OCI-LY7 (cell line): ENCODE data around the gene AIMP1. TPM values are rescaled to one million over a fixed set of nuclear protein-coding genes. Genes with fewer than 3 reads are reported as not detected.

Experiments
- BruUV-seq: library from RNA; stranded (reverse); fragments of 400-500 nt; replicated peaks from 2 replicates; lab custom pipeline; 2021; lab: Mats Ljungman, UMichigan
- CTCF ChIA-PET: fragments of 300-600 bp; sonication (Branson Sonifier 250); formaldehyde crosslinking; loops from one replicate; lab custom pipeline; 2022; ENCODE audit warnings: antibody characterized with exemption; ENCODE audit not compliant: unreplicated experiment; lab: Charles Lee
- POLR2A ChIA-PET: fragments of 300-600 bp; sonication (Branson Sonifier 250); formaldehyde crosslinking; loops from one replicate; lab custom pipeline; 2022; ENCODE audit warnings: antibody characterized with exemption; lab: Charles Lee
- DNase-seq: peaks from one replicate; pipeline ENCODE4 v3.0.0-alpha.2; 2015; ENCODE audit warnings: low spot score
- H2AFZ ChIP-seq: fragments of 200-600 bp; sonication (generic), shearing (Covaris generic); 2 replicates; pipeline ENCODE4 v1.6.1; 2014; ENCODE audit warnings: mild to moderate bottlenecking, antibody characterized with exemption, low read length, moderate library complexity
- H3K27ac ChIP-seq: fragments of 200-600 bp; sonication (generic); 2 replicates; pipeline ENCODE4 v1.5.1; 2014; ENCODE audit warnings: mixed run types, low read depth, mild to moderate bottlenecking, moderate library complexity, low read length, inconsistent platforms; ENCODE audit not compliant: poor library complexity, severe bottlenecking
- H3K36me3 ChIP-seq: fragments of 200-600 bp; sonication (generic); 2 replicates; pipeline ENCODE4 v1.6.1; 2014; ENCODE audit warnings: mild to moderate bottlenecking, antibody characterized with exemption, low read length, moderate library complexity, mixed read lengths; ENCODE audit not compliant: insufficient read depth
- H3K4me1 ChIP-seq: fragments of 200-600 bp; sonication (generic); 2 replicates; pipeline ENCODE4 v1.5.1; 2014; ENCODE audit warnings: mild to moderate bottlenecking, low read length; ENCODE audit not compliant: insufficient read depth, poor library complexity, severe bottlenecking
- H3K4me2 ChIP-seq: fragments of 200-600 bp; sonication (generic); 2 replicates; pipeline ENCODE4 v1.6.1; 2014; ENCODE audit warnings: mild to moderate bottlenecking, low read length
- H3K4me3 ChIP-seq: fragments of 200-600 bp; sonication (generic); 2 replicates; pipeline ENCODE4 v1.5.1; 2014; ENCODE audit warnings: mild to moderate bottlenecking, low read depth, low read length; ENCODE audit not compliant: poor library complexity, severe bottlenecking
- H3K79me2 ChIP-seq: fragments of 200-600 bp; sonication (generic); 2 replicates; pipeline ENCODE4 v1.6.1; 2016; ENCODE audit warnings: low read depth, mild to moderate bottlenecking, low read length, moderate library complexity, mixed read lengths; ENCODE audit not compliant: insufficient read depth
- H3K9me2 ChIP-seq: fragments of 200-600 bp; sonication (generic); 2 replicates; pipeline ENCODE4 v1.6.1; 2016; ENCODE audit warnings: mild to moderate bottlenecking, low read length, mixed read lengths; ENCODE audit not compliant: insufficient read depth
- H3K9me3 ChIP-seq: fragments of 200-600 bp; sonication (generic); 2 replicates; pipeline ENCODE4 v1.6.1; 2014; ENCODE audit warnings: mild to moderate bottlenecking, mixed run types, low read length, mixed read lengths
- H4K20me1 ChIP-seq: fragments of 200-600 bp; sonication (generic); 2 replicates; pipeline ENCODE4 v1.6.1; 2014; ENCODE audit warnings: mild to moderate bottlenecking, antibody characterized with exemption, low read length, moderate library complexity, mixed read lengths; ENCODE audit not compliant: insufficient read depth
- CTCF ChIP-seq: fragments of 200-600 bp; sonication (generic); conservative IDR thresholded peaks from 2 replicates; pipeline ENCODE4 v1.5.1; 2014; ENCODE audit warnings: mild to moderate bottlenecking, antibody characterized with exemption, low read length, moderate library complexity, mixed read lengths
- EZH2phosphoT487 ChIP-seq: fragments of 200-600 bp; sonication (generic); IDR thresholded peaks from 2 replicates; pipeline ENCODE4 v1.6.1; 2018; ENCODE audit warnings: low read depth, borderline replicate concordance, mild to moderate bottlenecking, mixed run types, antibody characterized with exemption, low read length, moderate library complexity, mixed read lengths
- intact Hi-C: fragments of 100-400 bp; cut with micrococcal nuclease; formaldehyde crosslinking; loops from one replicate; pipeline ENCODE4 v1.10.0; 2022; ENCODE audit not compliant: unreplicated experiment
- total RNA-seq, 2 experiments: library from RNA; depleted of rRNA in 1 of 2; stranded (reverse); fragments of >200 nt in 1 of 2; shearing (Covaris generic) in 1 of 2; gene quantifications; 2 replicates each; pipeline ENCODE4 v1.2.3, GENCODE V29; 2014 to 2022

The AIMP1 gene
- total RNA-seq, 2 experiments from 2014 or later, result 17.4 to 51.7 TPM

- intact Hi-C loops, result no loop called here
- H4K20me1 ChIP-seq, result no peaks in the 10 kb centered on the region
- H3K9me3 ChIP-seq, result no peaks in the 10 kb centered on the region
- H2AFZ ChIP-seq, result no peak overlapping the region
- H3K9me2 ChIP-seq, result no peaks in the 10 kb centered on the region
- H3K4me2 ChIP-seq, result no peak overlapping the region
- no peaks in the 10 kb centered on the region for H3K79me2 ChIP-seq
- no peak overlapping the region for H3K27ac ChIP-seq
- BruUV-seq, result no TSS peak
- H3K4me1 ChIP-seq, result no peaks in the 10 kb centered on the region
- ChIA-PET CTCF (interaction anchor here (1.1 kb wide), 1 partner anchor 8 kb away, joined by 3 read pairs; no protein-coding TSS in a partner anchor), POLR2A (no interaction called here)
- no peak overlapping the region for H3K4me3 ChIP-seq
- DNase-seq, result no peak
- peaks cover 29% of the 10 kb centered on the region for H3K36me3 ChIP-seq
- TF ChIP-seq CTCF (no peak), EZH2phosphoT487 (no peak)
These were observed 14.8 kb upstream of the AIMP1 start for GRCh38 chr4:106301393-106302061.

GRCh38 chr4:106302062-106302438, 14.3 kb upstream of the AIMP1 start:
- Histone ChIP-seq H2AFZ (no peak overlapping the region), H3K36me3 (peaks cover 33% of the 10 kb centered on the region), H3K4me3 (no peak overlapping the region), H3K4me2 (no peak overlapping the region), H3K9me2 (no peaks in the 10 kb centered on the region), H3K4me1 (no peaks in the 10 kb centered on the region), H3K27ac (no peak overlapping the region), H4K20me1 (no peaks in the 10 kb centered on the region), H3K9me3 (no peaks in the 10 kb centered on the region), H3K79me2 (no peaks in the 10 kb centered on the region)
- no peak for DNase-seq
- ChIA-PET POLR2A (interaction anchor here (0.5 to 1.2 kb wide), 4 partner anchors 21 to 952 kb away, joined by 3 to 4 read pairs (median 3); no protein-coding TSS in a partner anchor), CTCF (no interaction called here)
- intact Hi-C loops, result no loop called here
- no TSS peak for BruUV-seq
- TF ChIP-seq EZH2phosphoT487 (no peak), CTCF (no peak)
